Rectal smooth muscle tissue (tissue), 1 donor: Measurements from ENCODE around the gene PLAC8.
"Not testable (repeated sequence)": the region's sequence is repeated elsewhere in the genome, so short reads cannot be mapped to it uniquely, and the experiment has no call there.

Source experiments
- H3K27ac ChIP-seq: one replicate; pipeline ENCODE4 v1.7.0; 2013; ENCODE audit warnings: low read depth, low read length, inconsistent platforms
- H3K27me3 ChIP-seq: one replicate; pipeline ENCODE4 v1.7.0; 2013; ENCODE audit warnings: low read length; ENCODE audit not compliant: control insufficient read depth, insufficient read depth
- H3K36me3 ChIP-seq: one replicate; pipeline ENCODE4 v1.7.0; 2013; ENCODE audit warnings: low read length; ENCODE audit not compliant: control insufficient read depth, insufficient read depth
- H3K4me1 ChIP-seq: one replicate; pipeline ENCODE4 v1.7.0; 2013; ENCODE audit warnings: low read length; ENCODE audit not compliant: control insufficient read depth, insufficient read depth
- H3K4me3 ChIP-seq: one replicate; pipeline ENCODE4 v1.7.0; 2013; ENCODE audit warnings: low read length
- H3K9ac ChIP-seq: one replicate; pipeline ENCODE4 v1.7.0; 2013; ENCODE audit warnings: low read length

The PLAC8 gene

GRCh38 chr4:83043157-83043556 is 71.4 kb downstream of the PLAC8 start:
- not testable (repeated sequence) for H3K4me3 ChIP-seq, H3K27me3 ChIP-seq, H3K36me3 ChIP-seq, H3K9ac ChIP-seq, H3K27ac ChIP-seq, H3K4me1 ChIP-seq

GRCh38 chr4:83040269-83040668 is 74.3 kb downstream of the PLAC8 start:
- Histone ChIP-seq H3K36me3 (no peaks in the 10 kb centered on the region), H3K27me3 (no peaks in the 10 kb centered on the region), H3K27ac (no peak overlapping the region), H3K4me3 (no peak overlapping the region), H3K4me1 (peaks cover 8% of the 10 kb centered on the region), H3K9ac (no peak overlapping the region)
